GM19025 (cell line): ENCODE measurements around the gene HSCB.
"Not testable (repeated sequence)": the region's sequence is repeated elsewhere in the genome, so short reads cannot be mapped to it uniquely, and the experiment has no call there.

ENCODE experiments used
- ATAC-seq: cut with Tn5 transposase; IDR thresholded peaks from one replicate; pipeline ENCODE4 v1.9.1; 2021; ENCODE audit warnings: mild to moderate bottlenecking, low read depth, moderate library complexity; ENCODE audit not compliant: unreplicated experiment

Gene HSCB

GRCh38 chr22:28741785-28742561 is at the start of gene HSCB, which contains the start of gene CHEK2:
TSS of gene HSCB (plus strand) at chr22:28742039. CDS start at chr22:28742096, 57 bp downstream.
TSS of gene CHEK2 (minus strand) at chr22:28741820. CDS start at chr22:28734721, 7,099 bp downstream.
- ATAC-seq: peak; percentile 93

- ATAC-seq: not testable (repeated sequence)
Measured at GRCh38 chr22:28693041-28693760, 48.6 kb upstream of the HSCB start.

- ATAC-seq: no peak
Measured at GRCh38 chr22:28702891-28703290, 38.9 kb upstream of the HSCB start.

DNA sequence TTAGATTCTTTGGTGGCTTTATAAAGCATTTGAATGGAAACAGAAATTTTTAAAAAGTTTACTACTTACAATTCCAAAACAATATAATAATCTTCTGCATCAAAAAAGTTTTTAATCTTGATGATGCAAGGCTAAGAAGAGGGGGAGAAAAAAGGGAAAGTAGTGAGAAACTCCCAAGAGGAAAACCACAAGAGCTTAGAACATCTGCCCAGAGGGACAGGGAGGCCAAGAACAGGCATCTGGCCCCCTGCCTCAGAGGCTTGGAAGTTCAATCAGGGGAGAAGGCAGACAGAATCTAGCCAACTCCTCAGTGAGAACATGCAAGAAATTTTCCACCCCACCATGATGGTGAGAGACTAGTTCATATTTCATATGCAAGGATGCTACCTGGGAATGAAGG is 38.4 kb upstream of the HSCB start:
- ATAC-seq: no peak

- no peak for ATAC-seq
Measured at GRCh38 chr22:28706845-28707244, 35.0 kb upstream of the HSCB start.

DNA sequence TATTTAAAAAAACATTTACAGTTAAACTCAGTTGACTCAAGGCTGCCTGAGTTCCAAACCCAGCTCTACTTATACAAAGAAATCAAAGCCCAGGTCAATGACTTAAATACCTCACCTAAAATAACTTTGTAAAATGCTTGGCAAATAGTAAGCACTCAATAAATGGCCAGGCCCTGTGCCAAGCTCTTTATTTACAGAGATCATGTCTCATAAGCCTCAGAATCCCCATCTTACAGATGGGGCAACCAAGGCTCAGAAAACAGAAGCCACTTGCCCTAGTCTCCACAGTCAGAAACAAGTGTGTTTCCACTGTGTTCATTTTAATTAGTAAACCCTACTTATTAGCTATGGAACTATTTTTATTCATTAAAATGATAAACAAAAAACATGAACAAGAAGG is 31.7 kb upstream of the HSCB start:
- no peak for ATAC-seq

GRCh38 chr22:28710576-28711191 is 31.2 kb upstream of the HSCB start:
- no peak for ATAC-seq

- ATAC-seq: no peak
Measured at GRCh38 chr22:28711341-28711740, 30.5 kb upstream of the HSCB start.

- ATAC-seq: no peak
Measured at GRCh38 chr22:28711820-28712777, 29.7 kb upstream of the HSCB start.

GRCh38 chr22:28714043-28714628 is 27.7 kb upstream of the HSCB start:
- ATAC-seq: no peak

GRCh38 chr22:28715611-28716010 is 26.2 kb upstream of the HSCB start:
- no peak for ATAC-seq

DNA sequence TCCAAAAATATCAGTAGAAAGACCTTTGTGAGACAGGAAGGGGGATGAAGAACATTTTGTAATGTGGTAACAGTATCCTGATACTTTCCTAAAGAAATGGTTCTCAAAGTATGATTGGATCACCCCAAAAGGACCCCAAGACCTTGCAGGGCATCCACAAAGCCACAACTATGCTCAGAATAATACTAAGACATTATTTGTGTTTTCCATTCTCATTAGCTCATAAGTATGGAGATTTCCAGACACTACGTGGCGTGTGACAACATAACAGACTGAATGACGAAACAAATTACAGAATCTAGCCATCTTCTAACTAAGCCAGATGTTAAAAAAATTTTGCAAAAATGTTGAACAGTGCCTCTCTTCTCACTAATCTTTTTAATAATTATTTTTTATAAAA is 25.2 kb upstream of the HSCB start:
- no peak for ATAC-seq

DNA sequence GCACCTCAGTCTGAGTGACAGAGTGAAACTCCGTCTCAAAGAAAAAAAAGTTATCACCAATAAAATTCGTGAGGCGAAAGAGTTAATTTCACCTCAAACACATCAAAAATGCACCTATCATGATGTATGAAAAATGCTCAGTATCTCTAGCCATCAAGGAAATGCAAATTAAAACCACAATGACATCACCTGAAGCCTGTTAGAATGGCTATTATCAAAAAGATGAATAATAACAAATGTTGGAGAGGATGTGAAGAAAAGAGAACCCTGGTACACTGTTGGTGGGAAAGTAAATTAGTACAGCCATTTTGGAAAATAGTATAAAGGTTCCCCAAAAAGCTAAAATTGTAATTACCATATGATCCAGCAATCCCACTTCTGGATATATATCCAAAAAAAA is 23.8 kb upstream of the HSCB start:
- ATAC-seq: no peak

GRCh38 chr22:28728002-28728401 is 13.8 kb upstream of the HSCB start:
- no peak for ATAC-seq

DNA sequence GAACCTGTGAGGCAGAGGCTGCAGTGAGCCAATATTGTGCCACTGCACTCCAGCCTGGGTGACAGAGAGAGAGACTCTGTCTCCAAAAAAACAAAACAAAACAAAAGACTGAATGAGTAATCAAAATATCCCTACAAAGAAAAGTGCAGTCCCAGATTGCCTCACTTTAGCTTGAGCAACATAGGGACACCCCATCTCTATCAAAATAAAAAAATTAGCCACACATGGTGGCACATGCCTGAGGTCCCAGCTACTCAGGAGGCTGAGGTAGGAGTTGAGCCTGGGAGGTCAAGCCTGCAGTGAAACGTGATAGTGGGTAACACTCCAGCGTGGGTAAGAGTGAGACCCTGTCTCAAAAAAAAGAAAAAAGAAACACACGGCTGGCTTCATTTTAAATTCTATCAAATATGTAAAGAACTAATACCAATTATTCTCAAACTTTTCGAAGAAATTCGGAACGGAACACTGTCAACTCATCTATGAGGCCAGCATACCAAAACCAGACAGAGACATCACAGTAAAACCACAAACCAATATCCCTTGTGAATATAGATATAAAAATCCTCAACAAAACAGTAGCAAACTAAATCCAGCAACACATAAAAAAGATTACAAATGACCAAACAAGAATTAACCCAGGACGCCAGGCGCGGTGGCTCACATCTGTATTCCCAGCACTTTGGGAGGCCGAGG is 13.1 kb upstream of the HSCB start:
- no peak for ATAC-seq

DNA sequence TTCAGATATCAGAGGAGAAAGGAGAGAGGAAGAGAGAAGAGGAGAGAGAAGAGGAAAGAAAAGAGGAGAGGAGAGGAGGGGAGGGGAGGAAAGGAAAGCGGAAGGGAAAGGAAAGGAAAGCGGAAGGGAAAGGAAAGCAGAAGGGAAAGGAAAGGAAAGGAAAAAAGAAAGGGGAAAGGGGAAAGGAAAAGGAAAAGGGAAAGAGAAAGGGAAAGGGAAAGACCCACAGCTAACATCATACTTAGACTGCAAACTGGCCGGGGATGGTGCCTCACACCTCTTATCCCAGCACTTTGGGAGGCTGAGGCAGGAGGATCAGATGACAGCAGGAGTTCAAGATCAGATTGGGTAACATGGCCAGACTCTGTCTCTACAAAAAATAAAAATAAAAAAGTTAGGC is 11.7 kb upstream of the HSCB start:
- no peak for ATAC-seq

DNA sequence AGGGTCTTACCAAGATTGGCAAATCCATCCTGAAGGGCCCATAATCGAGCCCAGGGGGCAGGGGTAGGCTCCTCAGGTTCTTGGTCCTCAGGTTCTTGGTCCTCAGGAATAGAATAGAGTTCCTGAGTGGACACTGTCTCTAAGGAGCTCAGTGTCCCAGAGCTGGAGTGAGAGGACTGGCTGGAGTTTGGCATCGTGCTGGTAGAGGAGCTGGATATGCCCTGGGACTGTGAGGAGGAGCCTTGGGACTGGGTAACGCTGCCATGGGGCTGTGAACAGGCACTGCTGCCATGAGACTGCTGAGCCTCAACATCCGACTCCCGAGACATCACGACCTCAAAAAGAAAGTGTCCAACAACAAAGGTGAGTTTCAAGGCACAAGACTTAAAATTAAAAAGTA is 7.4 kb upstream of the HSCB start:
- ATAC-seq: no peak

DNA sequence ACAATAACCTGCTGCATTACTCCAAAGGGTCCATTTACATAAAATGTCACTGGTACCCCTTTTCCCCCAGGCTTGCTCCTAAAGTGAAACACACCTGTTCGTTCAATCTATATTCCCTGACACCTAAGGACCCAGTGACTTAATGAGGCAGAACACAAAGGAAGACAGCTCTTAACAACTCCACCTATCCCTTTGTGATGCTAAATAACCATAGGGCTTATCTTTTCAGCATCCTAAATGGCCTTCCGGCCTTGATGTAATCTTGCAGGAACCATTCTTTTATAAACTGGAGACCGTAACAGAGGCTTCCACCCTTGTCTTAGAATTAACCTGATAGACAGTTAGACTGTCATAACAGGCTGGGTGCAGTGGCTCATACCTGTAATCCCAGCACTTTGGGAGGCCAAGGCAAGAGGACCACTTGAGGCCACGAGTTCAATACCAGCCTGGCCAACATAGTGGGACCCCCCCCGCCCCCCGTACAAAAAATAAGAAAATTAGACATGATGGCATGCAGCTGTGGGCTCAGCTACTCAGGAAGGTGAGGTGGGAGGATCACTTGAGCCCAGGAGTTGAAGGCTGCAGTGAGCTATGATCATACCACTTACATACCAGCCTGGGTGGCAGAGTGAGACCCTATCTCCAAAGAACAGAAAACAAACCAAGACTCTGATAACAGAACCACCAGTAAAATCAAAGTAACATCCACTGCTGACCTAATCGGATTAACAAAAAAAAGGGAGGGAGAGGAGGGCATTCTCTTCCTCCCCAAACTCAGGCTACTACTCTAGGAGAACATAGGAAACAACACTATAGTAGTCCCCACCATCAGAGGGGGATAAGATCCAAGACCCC is 5.3 kb upstream of the HSCB start:
- no peak for ATAC-seq
